Duodenal mucosa (tissue), 2 donors: ENCODE measurements around the gene CRYBG3.
"Not testable (repeated sequence)": the region's sequence is repeated elsewhere in the genome, so short reads cannot be mapped to it uniquely, and the experiment has no call there.

ENCODE experiments used
- H3K27ac ChIP-seq: one replicate; pipeline ENCODE4 v1.7.0; 2013; ENCODE audit warnings: low read depth, low read length
- H3K27me3 ChIP-seq, 2 donors: one replicate each; pipeline ENCODE4 v1.7.0; 2013; ENCODE audit warnings: low read length in 2 of 2, control low read depth in 1 of 2; ENCODE audit not compliant: insufficient read depth in 2 of 2, control insufficient read depth in 1 of 2
- H3K36me3 ChIP-seq, 2 donors: one replicate each; pipeline ENCODE4 v1.7.0; 2013; ENCODE audit warnings: low read length in 2 of 2, control low read depth in 1 of 2; ENCODE audit not compliant: insufficient read depth in 2 of 2, control insufficient read depth in 1 of 2
- H3K4me1 ChIP-seq, 2 donors: one replicate each; pipeline ENCODE4 v1.7.0; 2013; ENCODE audit warnings: low read length in 2 of 2, control low read depth in 1 of 2; ENCODE audit not compliant: insufficient read depth in 2 of 2, control insufficient read depth in 1 of 2
- H3K4me3 ChIP-seq, 2 donors: one replicate each; pipeline ENCODE4 v1.7.0; 2013; ENCODE audit warnings: low read length in 2 of 2, low read depth in 1 of 2
- H3K9ac ChIP-seq, 2 donors: one replicate each; pipeline ENCODE4 v1.7.0; 2013; ENCODE audit warnings: low read length in 2 of 2, low read depth in 1 of 2
- H3K9me3 ChIP-seq, 2 donors: one replicate each; pipeline ENCODE4 v1.7.0; 2013; ENCODE audit warnings: low read length in 2 of 2, control low read depth in 1 of 2; ENCODE audit not compliant: control insufficient read depth in 1 of 2

CRYBG3 gene

GRCh38 chr3:97820780-97821179, 1.0 kb upstream of the CRYBG3 start:
- Histone ChIP-seq H3K27ac (no peak overlapping the region), H3K27me3 (no peaks in the 10 kb centered on the region), H3K9me3 (no peaks in the 10 kb centered on the region), H3K4me1 (peaks cover 14 to 20% of the 10 kb centered on the region in 2 donors), H3K4me3 (peak overlapping the region; percentile 89), H3K9ac (peak overlapping the region in 1 of 2 donors; percentile 73), H3K36me3 (no peaks in the 10 kb centered on the region)

GRCh38 chr3:97821287-97821773, 481 bp upstream of the CRYBG3 start:
- Histone ChIP-seq H3K4me1 (peaks cover 14 to 20% of the 10 kb centered on the region in 2 donors), H3K27ac (peak overlapping the region; percentile 46), H3K9ac (peak overlapping the region; percentile 69 to 73), H3K36me3 (no peaks in the 10 kb centered on the region), H3K4me3 (peak overlapping the region; percentile 89), H3K9me3 (no peaks in the 10 kb centered on the region), H3K27me3 (no peaks in the 10 kb centered on the region)

DNA sequence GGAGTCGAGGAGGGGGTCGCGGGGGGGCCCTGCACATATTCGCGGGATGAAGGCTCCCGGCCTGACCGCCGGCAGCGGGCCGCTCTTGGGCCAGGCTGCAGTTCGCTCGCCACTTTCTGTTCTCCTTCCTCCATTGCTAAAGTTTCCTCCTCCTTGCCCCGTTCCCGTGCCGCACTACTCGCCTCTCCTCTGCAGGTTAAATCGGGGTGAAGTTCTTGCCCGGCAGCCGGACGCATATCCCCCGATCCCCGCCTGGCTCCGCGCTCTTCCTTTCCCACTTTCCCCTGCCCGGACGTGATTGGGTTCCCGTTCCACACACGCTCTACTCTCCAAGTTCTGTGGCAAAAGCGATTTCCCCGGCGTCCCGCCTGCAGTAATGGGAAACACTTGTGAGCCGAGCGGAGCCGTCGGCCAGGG, 556 bp downstream of the CRYBG3 start:
- peaks cover 14 to 20% of the 10 kb centered on the region in 2 donors for H3K4me1 ChIP-seq
- no peaks in the 10 kb centered on the region for H3K9me3 ChIP-seq
- peak overlapping the region; percentile 89 for H3K4me3 ChIP-seq
- H3K27ac ChIP-seq, result peak overlapping the region; percentile 64
- no peaks in the 10 kb centered on the region for H3K27me3 ChIP-seq
- H3K9ac ChIP-seq, result peak overlapping the region; percentile 71 to 73
- no peaks in the 10 kb centered on the region for H3K36me3 ChIP-seq

- peak overlapping the region; percentile 71 to 73 for H3K9ac ChIP-seq
- no peaks in the 10 kb centered on the region for H3K27me3 ChIP-seq
- H3K36me3 ChIP-seq, result no peaks in the 10 kb centered on the region
- H3K4me3 ChIP-seq, result peak overlapping the region; percentile 89
- no peaks in the 10 kb centered on the region for H3K9me3 ChIP-seq
- peaks cover 14 to 20% of the 10 kb centered on the region in 2 donors for H3K4me1 ChIP-seq
- H3K27ac ChIP-seq, result no peak overlapping the region
These were observed 1.5 kb downstream of the CRYBG3 start for GRCh38 chr3:97823046-97824004.

- Histone ChIP-seq H3K27me3 (no peaks in the 10 kb centered on the region), H3K4me1 (peaks cover 14 to 24% of the 10 kb centered on the region in 2 donors), H3K9ac (no peak overlapping the region), H3K9me3 (no peaks in the 10 kb centered on the region), H3K36me3 (no peaks in the 10 kb centered on the region), H3K4me3 (no peak overlapping the region), H3K27ac (no peak overlapping the region)
These were observed 3.3 kb downstream of the CRYBG3 start for GRCh38 chr3:97825101-97825500.

- Histone ChIP-seq H3K9ac (no peak overlapping the region), H3K4me1 (peaks cover 4 to 17% of the 10 kb centered on the region in 2 donors), H3K27ac (no peak overlapping the region)
These were observed 6.1 kb downstream of the CRYBG3 start for GRCh38 chr3:97827741-97828471.

GRCh38 chr3:97829198-97829597, 7.4 kb downstream of the CRYBG3 start:
- Histone ChIP-seq H3K36me3 (no peaks in the 10 kb centered on the region), H3K27me3 (no peaks in the 10 kb centered on the region), H3K27ac (no peak overlapping the region), H3K4me3 (no peak overlapping the region), H3K9ac (no peak overlapping the region), H3K9me3 (no peaks in the 10 kb centered on the region), H3K4me1 (peaks cover 0 to 4% of the 10 kb centered on the region in 2 donors)

More at GRCh38 chr3:97827741-97828471, 6.1 kb downstream of the CRYBG3 start:
- Histone ChIP-seq H3K4me3 (no peak overlapping the region), H3K9me3 (no peaks in the 10 kb centered on the region), H3K36me3 (no peaks in the 10 kb centered on the region), H3K27me3 (no peaks in the 10 kb centered on the region)

DNA sequence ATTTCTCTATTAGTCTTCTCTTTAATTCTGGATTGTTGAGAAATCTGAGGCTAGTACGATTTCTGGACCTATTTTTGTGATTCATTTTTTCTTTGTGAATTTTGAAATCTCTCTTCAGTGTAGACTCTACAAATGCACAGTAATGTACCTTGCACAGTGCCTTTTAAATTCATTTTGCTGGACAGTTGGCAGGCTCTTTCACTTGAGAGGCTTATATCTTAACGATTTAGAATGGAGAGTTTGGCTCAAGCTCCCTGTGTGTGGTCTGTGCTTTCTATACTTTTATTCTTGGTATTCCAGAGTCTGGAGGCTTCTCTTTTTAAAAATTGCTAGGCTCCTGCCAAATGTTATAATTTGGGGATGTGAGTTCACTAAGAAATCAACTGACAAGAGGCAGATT, 8.8 kb downstream of the CRYBG3 start:
- H3K4me3 ChIP-seq, result no peak overlapping the region
- peaks cover 0 to 4% of the 10 kb centered on the region in 2 donors for H3K4me1 ChIP-seq
- no peak overlapping the region for H3K27ac ChIP-seq
- H3K27me3 ChIP-seq, result no peaks in the 10 kb centered on the region
- no peaks in the 10 kb centered on the region for H3K36me3 ChIP-seq
- H3K9ac ChIP-seq, result no peak overlapping the region
- no peaks in the 10 kb centered on the region for H3K9me3 ChIP-seq

GRCh38 chr3:97831140-97831539, 9.3 kb downstream of the CRYBG3 start:
- Histone ChIP-seq H3K27me3 (no peaks in the 10 kb centered on the region), H3K9me3 (no peaks in the 10 kb centered on the region), H3K4me3 (no peak overlapping the region), H3K36me3 (no peaks in the 10 kb centered on the region), H3K27ac (no peak overlapping the region), H3K4me1 (peaks cover 0 to 4% of the 10 kb centered on the region in 2 donors), H3K9ac (no peak overlapping the region)

DNA sequence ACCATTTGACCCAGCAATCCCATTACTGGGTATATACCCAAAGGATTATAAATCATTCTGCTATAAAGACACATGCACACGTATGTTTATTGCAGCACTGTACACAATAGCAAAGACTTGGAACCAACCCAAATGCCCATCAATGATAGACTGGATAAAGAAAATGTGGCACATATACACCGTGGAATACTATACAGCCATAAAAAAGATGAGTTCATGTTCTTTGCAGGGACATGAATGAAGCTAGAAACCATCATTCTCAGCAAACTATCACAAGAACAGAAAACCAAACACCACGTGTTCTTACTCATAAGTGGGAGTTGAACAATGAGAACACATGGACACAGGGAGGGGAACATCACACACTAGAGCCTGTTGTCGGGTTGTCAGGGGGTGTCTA, 11.4 kb downstream of the CRYBG3 start:
- H3K36me3 ChIP-seq, H3K4me1 ChIP-seq, H3K9ac ChIP-seq, H3K4me3 ChIP-seq, H3K27me3 ChIP-seq, H3K9me3 ChIP-seq, H3K27ac ChIP-seq: not testable (repeated sequence)
